Suprapubic skin (tissue), 4 donors: ENCODE data around the gene LRP1-AS. TPM values are rescaled to one million over a fixed set of nuclear protein-coding genes. Genes with fewer than 3 reads are reported as not detected.

ENCODE experiments used
- DNase-seq, 2 donors: peaks; one replicate each; pipeline ENCODE4 v3.0.0-alpha.2; 2019; ENCODE audit warnings: low spot score in 2 of 2
- H3K27ac ChIP-seq: fragments of 200-600 bp; sonication (generic); one replicate; pipeline ENCODE4 v1.5.1; 2019
- H3K27me3 ChIP-seq: fragments of 200-600 bp; sonication (generic); one replicate; pipeline ENCODE4 v1.5.1; 2019
- H3K36me3 ChIP-seq: fragments of 200-600 bp; sonication (generic); one replicate; pipeline ENCODE4 v1.5.1; 2019
- H3K4me1 ChIP-seq: fragments of 200-600 bp; sonication (generic); one replicate; pipeline ENCODE4 v1.5.1; 2019
- H3K4me3 ChIP-seq: fragments of 200-600 bp; sonication (generic); one replicate; pipeline ENCODE4 v1.5.1; 2019; ENCODE audit warnings: mild to moderate bottlenecking
- H3K9me3 ChIP-seq: fragments of 200-600 bp; sonication (generic); one replicate; pipeline ENCODE4 v1.5.1; 2019
- EP300 ChIP-seq: sonication (generic); formaldehyde crosslinking; IDR thresholded peaks from one replicate; pipeline ENCODE4 v1.6.1; 2017; ENCODE audit warnings: antibody characterized with exemption
- POLR2A ChIP-seq, 2 donors: fragments of 450-650 bp; IDR thresholded peaks; one replicate each; pipeline ENCODE4 v1.6.1; 2017; ENCODE audit warnings: antibody characterized with exemption in 2 of 2, mild to moderate bottlenecking in 2 of 2, moderate library complexity in 2 of 2
- POLR2AphosphoS5 ChIP-seq, 3 donors: sonication (generic); formaldehyde crosslinking; IDR thresholded peaks; one replicate each; pipeline ENCODE4 v1.6.1; 2017; ENCODE audit warnings: antibody characterized with exemption in 3 of 3
- WGBS: methylation state at CpG from one replicate; pipeline ENCODE4 v1.1.5; 2018; 5-methylcytosine and 5-hydroxymethylcytosine counted together
- total RNA-seq, 4 donors: library from RNA; depleted of rRNA; stranded (reverse); fragments of >200 nt; gene quantifications; one replicate each; pipeline ENCODE4 v1.1.0, GENCODE V29; 2016
- TF ChIP-seq, protein P1 (sequence below), 2 donors: fragments of 200-600 bp in 1 of 2; fragments of 450-650 bp in 1 of 2; sonication (generic) in 1 of 2; IDR thresholded peaks; one replicate each; pipeline ENCODE4 v1.5.1; 2016 to 2019; ENCODE audit warnings: antibody characterized with exemption in 2 of 2, mild to moderate bottlenecking in 1 of 2, moderate library complexity in 1 of 2

The LRP1-AS gene
- total RNA-seq, 4 donors from 2014 or later, result not detected

GRCh38 chr12:57182918-57183575 is 35.6 kb upstream of the LRP1-AS start:
- no peaks in the 10 kb centered on the region for H3K27me3 ChIP-seq
- H3K27ac ChIP-seq, result no peak overlapping the region
- peaks cover 32% of the 10 kb centered on the region for H3K4me1 ChIP-seq
- H3K36me3 ChIP-seq, result peaks cover 82% of the 10 kb centered on the region
- no peaks in the 10 kb centered on the region for H3K9me3 ChIP-seq
- no peak overlapping the region for H3K4me3 ChIP-seq
- DNase-seq, result peak in 1 of 2 donors; percentile 85
- 14% methylated on average over 10 of the region's 13 CpGs for WGBS
- TF ChIP-seq, protein P1, sequence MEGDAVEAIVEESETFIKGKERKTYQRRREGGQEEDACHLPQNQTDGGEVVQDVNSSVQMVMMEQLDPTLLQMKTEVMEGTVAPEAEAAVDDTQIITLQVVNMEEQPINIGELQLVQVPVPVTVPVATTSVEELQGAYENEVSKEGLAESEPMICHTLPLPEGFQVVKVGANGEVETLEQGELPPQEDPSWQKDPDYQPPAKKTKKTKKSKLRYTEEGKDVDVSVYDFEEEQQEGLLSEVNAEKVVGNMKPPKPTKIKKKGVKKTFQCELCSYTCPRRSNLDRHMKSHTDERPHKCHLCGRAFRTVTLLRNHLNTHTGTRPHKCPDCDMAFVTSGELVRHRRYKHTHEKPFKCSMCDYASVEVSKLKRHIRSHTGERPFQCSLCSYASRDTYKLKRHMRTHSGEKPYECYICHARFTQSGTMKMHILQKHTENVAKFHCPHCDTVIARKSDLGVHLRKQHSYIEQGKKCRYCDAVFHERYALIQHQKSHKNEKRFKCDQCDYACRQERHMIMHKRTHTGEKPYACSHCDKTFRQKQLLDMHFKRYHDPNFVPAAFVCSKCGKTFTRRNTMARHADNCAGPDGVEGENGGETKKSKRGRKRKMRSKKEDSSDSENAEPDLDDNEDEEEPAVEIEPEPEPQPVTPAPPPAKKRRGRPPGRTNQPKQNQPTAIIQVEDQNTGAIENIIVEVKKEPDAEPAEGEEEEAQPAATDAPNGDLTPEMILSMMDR (IDR thresholded peaks at IDR 0.05), result peak; percentile 70 to 88
- TF ChIP-seq POLR2AphosphoS5 (IDR thresholded peaks at IDR 0.05), result no peak

DNA sequence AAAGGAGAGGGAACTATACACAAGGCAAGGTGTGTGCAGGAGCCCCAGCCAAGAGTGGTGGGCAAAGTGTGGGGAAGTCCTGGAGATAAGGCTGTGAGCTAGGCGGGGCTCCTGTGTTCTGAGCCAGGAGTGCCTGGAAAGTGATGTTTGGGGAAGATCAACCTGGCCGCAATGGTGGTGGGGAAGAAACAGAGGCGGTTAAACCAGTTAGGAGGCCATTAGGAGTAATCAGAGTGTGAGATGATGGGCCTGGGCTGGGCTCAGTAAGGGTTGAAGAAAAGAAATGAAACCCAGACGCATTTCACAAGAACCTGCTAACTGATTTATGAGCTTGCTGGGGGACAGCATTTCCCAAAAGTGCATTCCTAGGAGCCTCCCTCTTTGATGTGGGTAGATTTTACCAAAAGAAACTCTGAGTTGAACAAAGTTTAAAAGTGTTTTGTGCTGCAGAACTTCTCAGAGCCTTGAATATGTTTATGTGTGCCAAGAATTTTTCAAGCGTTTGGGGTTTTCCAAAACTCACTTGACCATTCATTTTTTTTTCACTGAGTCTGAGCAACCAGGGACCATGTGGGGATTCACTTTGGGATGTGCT is 34.2 kb upstream of the LRP1-AS start:
- no peaks in the 10 kb centered on the region for H3K9me3 ChIP-seq
- no peak for DNase-seq
- no peak overlapping the region for H3K4me3 ChIP-seq
- no peak for TF ChIP-seq EP300
- TF ChIP-seq, protein P1 (IDR thresholded peaks at IDR 0.05), result no peak
- peaks cover 82% of the 10 kb centered on the region for H3K36me3 ChIP-seq
- WGBS, result 39% methylated on average over 5 of the region's 5 CpGs
- no peaks in the 10 kb centered on the region for H3K27me3 ChIP-seq
- peaks cover 39% of the 10 kb centered on the region for H3K4me1 ChIP-seq
- H3K27ac ChIP-seq, result peak overlapping the region; percentile 29

GRCh38 chr12:57181072-57181471 is 33.7 kb upstream of the LRP1-AS start:
- no peaks in the 10 kb centered on the region for H3K27me3 ChIP-seq
- WGBS, result 63% methylated on average over 9 of the region's 9 CpGs
- peaks cover 45% of the 10 kb centered on the region for H3K4me1 ChIP-seq
- H3K27ac ChIP-seq, result peak overlapping the region; percentile 29
- DNase-seq, result no peak
- no peaks in the 10 kb centered on the region for H3K9me3 ChIP-seq
- no peak overlapping the region for H3K4me3 ChIP-seq
- TF ChIP-seq POLR2A (IDR thresholded peaks at IDR 0.05) (no peak), EP300 (no peak), POLR2AphosphoS5 (IDR thresholded peaks at IDR 0.05) (no peak)
- TF ChIP-seq, protein P1 (IDR thresholded peaks at IDR 0.05), result no peak
- peaks cover 77% of the 10 kb centered on the region for H3K36me3 ChIP-seq

GRCh38 chr12:57180321-57180989 is 33.0 kb upstream of the LRP1-AS start:
- peaks cover 71% of the 10 kb centered on the region for H3K36me3 ChIP-seq
- TF ChIP-seq, protein P1 (IDR thresholded peaks at IDR 0.05), result no peak
- no peak for DNase-seq
- 91% methylated on average over 12 of the region's 20 CpGs for WGBS
- no peak overlapping the region for H3K4me3 ChIP-seq
- H3K9me3 ChIP-seq, result no peaks in the 10 kb centered on the region
- no peak overlapping the region for H3K27ac ChIP-seq
- H3K27me3 ChIP-seq, result no peaks in the 10 kb centered on the region
- H3K4me1 ChIP-seq, result peaks cover 50% of the 10 kb centered on the region

GRCh38 chr12:57179331-57180086 is 32.1 kb upstream of the LRP1-AS start:
- Histone ChIP-seq H3K27ac (no peak overlapping the region), H3K36me3 (peaks cover 61% of the 10 kb centered on the region), H3K27me3 (no peaks in the 10 kb centered on the region), H3K9me3 (no peaks in the 10 kb centered on the region), H3K4me3 (no peak overlapping the region), H3K4me1 (peaks cover 60% of the 10 kb centered on the region)
- TF ChIP-seq POLR2AphosphoS5 (IDR thresholded peaks at IDR 0.05), result no peak
- TF ChIP-seq, protein P1 (IDR thresholded peaks at IDR 0.05), result no peak
- 91% methylated on average over 19 of the region's 27 CpGs for WGBS
- no peak for DNase-seq
